HepG2 (cell line): ENCODE measurements around the gene PCTP. TPM values are rescaled to one million over a fixed set of nuclear protein-coding genes. Genes with fewer than 3 reads are reported as not detected.

Experiments used
- ATAC-seq: fragments of 200-7000 bp; cut with Tn5 transposase; 3 replicates; pipeline ENCODE4 v1.9.1; 2020; ENCODE audit warnings: mild to moderate bottlenecking, moderate library complexity
- BruUV-seq: library from RNA; stranded (reverse); fragments of 400-500 nt; replicated peaks from 2 replicates; lab custom pipeline; 2021; lab: Mats Ljungman, UMichigan
- CTCF ChIA-PET: fragments of 300-600 bp; formaldehyde crosslinking; extraction: SDS; loops from one replicate; lab custom pipeline; 2021; ENCODE audit warnings: low total read pairs, inconsistent platforms, low intra/inter-chr PET ratio; lab: Yijun Ruan, JAX
- POLR2A ChIA-PET: fragments of 350-600 bp; sonication (Branson Sonifier 250); formaldehyde crosslinking; loops from one replicate; lab custom pipeline; 2020; ENCODE audit warnings: antibody characterized with exemption, inconsistent platforms; lab: Yijun Ruan, JAX
- DNase-seq: peaks from one replicate; pipeline ENCODE4 v3.0.0-alpha.2; 2015; ENCODE audit warnings: low spot score
- FAIRE-seq: peaks from 3 replicates; lab custom pipeline; 2011; peaks lifted over from hg19 to GRCh38; lab: Jason Lieb, UNC
- H2AFZ ChIP-seq: one replicate; pipeline ENCODE4 v1.6.1; 2011; ENCODE audit warnings: low read length, inconsistent platforms
- H3K27ac ChIP-seq: fragments of 300-600 bp; 3 replicates; pipeline ENCODE4 v1.8.0; 2011; ENCODE audit warnings: mixed run types, mild to moderate bottlenecking, mixed read lengths, low read length, inconsistent platforms; ENCODE audit not compliant: insufficient read depth; ENCODE audit errors: extremely low read length
- H3K27me3 ChIP-seq, 2 experiments: fragments of 200-600 bp in 1 of 2; 2 replicates in 1 of 2; 3 replicates in 1 of 2; pipeline versions ENCODE4 v1.6.0 to v1.8.0; 2011; ENCODE audit warnings: low read length in 2 of 2, mild to moderate bottlenecking in 2 of 2, moderate library complexity in 2 of 2, inconsistent platforms in 1 of 2; ENCODE audit not compliant: insufficient read depth in 2 of 2, control insufficient read depth in 1 of 2
- H3K36me3 ChIP-seq, 2 experiments: fragments of 200-600 bp in 1 of 2; replicated peaks in 1 of 2; 2 replicates in 1 of 2; 3 replicates in 1 of 2; pipeline versions ENCODE4 v1.5.1 to v1.8.0; 2011; ENCODE audit warnings: low read length in 2 of 2, inconsistent platforms in 1 of 2; ENCODE audit not compliant: insufficient read depth in 2 of 2, control insufficient read depth in 1 of 2
- H3K4me1 ChIP-seq: 2 replicates; pipeline ENCODE4 v1.5.1; 2012; ENCODE audit warnings: low read length, inconsistent platforms; ENCODE audit not compliant: insufficient read depth
- H3K4me2 ChIP-seq: 2 replicates; pipeline ENCODE4 v1.6.0; 2011; ENCODE audit warnings: low read depth, low read length, inconsistent platforms
- H3K4me3 ChIP-seq, 3 experiments: fragments of 200-600 bp in 1 of 3; sonication (generic), shearing (Covaris generic) in 1 of 3; replicated peaks in 1 of 3; 2 replicates each; pipeline ENCODE4 v1.5.1; 2011 to 2016; ENCODE audit warnings: low read length in 3 of 3, inconsistent platforms in 2 of 3, low read depth in 2 of 3, mild to moderate bottlenecking in 2 of 3, control low read depth in 1 of 3, mixed read lengths in 1 of 3; ENCODE audit not compliant: insufficient read depth in 1 of 3
- H3K79me2 ChIP-seq: one replicate; pipeline ENCODE4 v1.6.1; 2011; ENCODE audit warnings: low read length, inconsistent platforms; ENCODE audit not compliant: insufficient read depth
- H3K9ac ChIP-seq: 2 replicates; pipeline ENCODE4 v1.6.0; 2011; ENCODE audit warnings: mild to moderate bottlenecking, low read depth, low read length, inconsistent platforms; ENCODE audit not compliant: insufficient read depth
- H3K9me3 ChIP-seq: 2 replicates; pipeline ENCODE4 v1.5.1; 2012; ENCODE audit warnings: mild to moderate bottlenecking, low read length
- H4K20me1 ChIP-seq: 2 replicates; pipeline ENCODE4 v1.6.0; 2011; ENCODE audit warnings: inconsistent platforms, mild to moderate bottlenecking, low read length, moderate library complexity; ENCODE audit not compliant: insufficient read depth
- ATF7 ChIP-seq, 2 experiments: fragments of 450-650 bp in 1 of 2; sonication (generic) in 1 of 2; formaldehyde crosslinking in 1 of 2; IDR thresholded peaks; 2 replicates each; pipeline versions ENCODE4 v1.4.0 to v1.6.1; 2016 to 2020; ENCODE audit warnings: antibody characterized with exemption in 1 of 2, mild to moderate bottlenecking in 1 of 2, missing genetic modification reagents in 1 of 2
- CEBPB ChIP-seq: IDR thresholded peaks from 2 replicates; pipeline ENCODE4 v1.6.1; 2011; ENCODE audit warnings: low read depth, low read length, improper control_type of control experiment, borderline replicate concordance
- KMT2A ChIP-seq: sonication (generic); formaldehyde crosslinking; IDR thresholded peaks from 2 replicates; pipeline ENCODE4 v1.4.0; 2020; ENCODE audit warnings: missing genetic modification reagents
- ZNF121 ChIP-seq: sonication (generic); formaldehyde crosslinking; IDR thresholded peaks from 2 replicates; pipeline ENCODE4 v1.5.0; 2020; ENCODE audit warnings: mild to moderate bottlenecking, missing genetic modification reagents
- ZNF773 ChIP-seq: sonication (generic); formaldehyde crosslinking; IDR thresholded peaks from 2 replicates; pipeline ENCODE4 v1.4.0; 2020; ENCODE audit warnings: missing genetic modification reagents, borderline replicate concordance
- WGBS: methylation state at CpG from one replicate; pipeline ENCODE4 v1.1.6; 2017; ENCODE audit warnings: low lambda C conversion rate; 5-methylcytosine and 5-hydroxymethylcytosine counted together
- in situ Hi-C: cut with HindIII; loops from 2 replicates; pipeline ENCODE4 v1.10.0; 2017; ENCODE audit warnings: low pct_unique_long_range_greater_than_20kb; ENCODE audit not compliant: extremely low pct_ligation_motif_present
- intact Hi-C: fragments of 100-400 bp; cut with micrococcal nuclease; formaldehyde crosslinking; loops from one replicate; pipeline ENCODE4 v1.10.0; 2022; ENCODE audit not compliant: unreplicated experiment
- polyA plus RNA-seq, 8 experiments: library from polyadenylated mRNA; depleted of rRNA in 3 of 8; stranded (reverse) in 7 of 8; unstranded in 1 of 8; fragments of >200 nt; fragmentation: Illumina TruSeq in 4 of 8; extraction: Trizol in 4 of 8; gene quantifications; 2 replicates each; pipeline versions ENCODE4 v1.2.1 to v1.2.3, GENCODE V29; 2011 to 2016; ENCODE audit warnings: low read depth in 4 of 8, missing spikeins in 1 of 8, mixed read lengths in 1 of 8; ENCODE audit not compliant: insufficient read depth in 1 of 8
- total RNA-seq, 5 experiments: library from RNA; depleted of rRNA; stranded (reverse); fragments of >200 nt; fragmentation: Illumina TruSeq; extraction: Trizol; gene quantifications; 2 replicates each; pipeline ENCODE4 v1.2.3, GENCODE V29; 2016; ENCODE audit warnings: low read depth in 1 of 5
- TF ChIP-seq, protein P1 (sequence below): sonication (generic); formaldehyde crosslinking; IDR thresholded peaks from 2 replicates; pipeline ENCODE4 v1.4.0; 2020; ENCODE audit warnings: missing genetic modification reagents

Gene PCTP
- total and polyA plus RNA-seq, 2 of the 13 experiments (the other 11 are each of a cell fraction or from before 2014, with no cell fraction given): 37.1 to 50.7 TPM

- Histone ChIP-seq H3K4me1 (peaks cover 47% of the 10 kb centered on the region), H3K79me2 (peaks cover 4% of the 10 kb centered on the region), H3K4me2 (no peak overlapping the region), H2AFZ (no peak overlapping the region), H3K36me3 (peaks cover 0 to 5% of the 10 kb centered on the region in 2 experiments; a peak in 1 of 5 replicates), H3K27ac (no peak overlapping the region), H4K20me1 (no peaks in the 10 kb centered on the region), H3K4me3 (no peak overlapping the region), H3K9ac (no peak overlapping the region), H3K9me3 (no peaks in the 10 kb centered on the region), H3K27me3 (no peaks in the 10 kb centered on the region)
- BruUV-seq: no TSS peak
- WGBS: 96% methylated on average over 3 of the region's 3 CpGs
- ATAC-seq (no peak), DNase-seq (no peak), FAIRE-seq (no peak)
- intact Hi-C loops (no loop called here), in situ Hi-C loops (loop anchor here (25.0 kb wide), 1 partner anchor 378 kb away; no protein-coding TSS in a partner anchor)
- ChIA-PET CTCF (no interaction called here), POLR2A (interaction anchor here (2.0 kb wide), 1 partner anchor 14 kb away, joined by 5 read pairs; the partner anchor contains the start of gene PCTP)
- TF ChIP-seq ZNF773 (CRISPR knock-in tag): no peak
- TF ChIP-seq CEBPB: peak; percentile 81
- TF ChIP-seq ATF7 (IDR thresholded peaks at IDR 0.05): peak; percentile 24; the same call in 1 of the 2 replicates
- no peak for TF ChIP-seq ATF7 (CRISPR knock-in tag; IDR thresholded peaks at IDR 0.05)
- no peak for TF ChIP-seq ZNF121 (CRISPR knock-in tag)
- TF ChIP-seq, protein P1, sequence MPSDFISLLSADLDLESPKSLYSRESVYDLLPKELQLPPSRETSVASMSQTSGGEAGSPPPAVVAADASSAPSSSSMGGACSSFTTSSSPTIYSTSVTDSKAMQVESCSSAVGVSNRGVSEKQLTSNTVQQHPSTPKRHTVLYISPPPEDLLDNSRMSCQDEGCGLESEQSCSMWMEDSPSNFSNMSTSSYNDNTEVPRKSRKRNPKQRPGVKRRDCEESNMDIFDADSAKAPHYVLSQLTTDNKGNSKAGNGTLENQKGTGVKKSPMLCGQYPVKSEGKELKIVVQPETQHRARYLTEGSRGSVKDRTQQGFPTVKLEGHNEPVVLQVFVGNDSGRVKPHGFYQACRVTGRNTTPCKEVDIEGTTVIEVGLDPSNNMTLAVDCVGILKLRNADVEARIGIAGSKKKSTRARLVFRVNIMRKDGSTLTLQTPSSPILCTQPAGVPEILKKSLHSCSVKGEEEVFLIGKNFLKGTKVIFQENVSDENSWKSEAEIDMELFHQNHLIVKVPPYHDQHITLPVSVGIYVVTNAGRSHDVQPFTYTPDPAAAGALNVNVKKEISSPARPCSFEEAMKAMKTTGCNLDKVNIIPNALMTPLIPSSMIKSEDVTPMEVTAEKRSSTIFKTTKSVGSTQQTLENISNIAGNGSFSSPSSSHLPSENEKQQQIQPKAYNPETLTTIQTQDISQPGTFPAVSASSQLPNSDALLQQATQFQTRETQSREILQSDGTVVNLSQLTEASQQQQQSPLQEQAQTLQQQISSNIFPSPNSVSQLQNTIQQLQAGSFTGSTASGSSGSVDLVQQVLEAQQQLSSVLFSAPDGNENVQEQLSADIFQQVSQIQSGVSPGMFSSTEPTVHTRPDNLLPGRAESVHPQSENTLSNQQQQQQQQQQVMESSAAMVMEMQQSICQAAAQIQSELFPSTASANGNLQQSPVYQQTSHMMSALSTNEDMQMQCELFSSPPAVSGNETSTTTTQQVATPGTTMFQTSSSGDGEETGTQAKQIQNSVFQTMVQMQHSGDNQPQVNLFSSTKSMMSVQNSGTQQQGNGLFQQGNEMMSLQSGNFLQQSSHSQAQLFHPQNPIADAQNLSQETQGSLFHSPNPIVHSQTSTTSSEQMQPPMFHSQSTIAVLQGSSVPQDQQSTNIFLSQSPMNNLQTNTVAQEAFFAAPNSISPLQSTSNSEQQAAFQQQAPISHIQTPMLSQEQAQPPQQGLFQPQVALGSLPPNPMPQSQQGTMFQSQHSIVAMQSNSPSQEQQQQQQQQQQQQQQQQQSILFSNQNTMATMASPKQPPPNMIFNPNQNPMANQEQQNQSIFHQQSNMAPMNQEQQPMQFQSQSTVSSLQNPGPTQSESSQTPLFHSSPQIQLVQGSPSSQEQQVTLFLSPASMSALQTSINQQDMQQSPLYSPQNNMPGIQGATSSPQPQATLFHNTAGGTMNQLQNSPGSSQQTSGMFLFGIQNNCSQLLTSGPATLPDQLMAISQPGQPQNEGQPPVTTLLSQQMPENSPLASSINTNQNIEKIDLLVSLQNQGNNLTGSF (CRISPR knock-in tag): no peak
- TF ChIP-seq KMT2A (CRISPR knock-in tag): no peak
Observed at GRCh38 chr17:55765472-55765871, 14.6 kb downstream of the PCTP start.
